Natural killer cell (primary cell): ENCODE data around the gene KIRREL3. TPM values are rescaled to one million over a fixed set of nuclear protein-coding genes. Genes with fewer than 3 reads are reported as not detected.
A peak's percentile ranks its signal among the peaks of the same experiment; 100 is the strongest.

Source experiments
- ATAC-seq, 3 donors: fragments of 150-1000 bp in 2 of 3; fragments of 200-7000 bp in 1 of 3; cut with Tn5 transposase; 1 replicate in 1 of 3; 2 replicates in 2 of 3; pipeline ENCODE4 v1.10.0; 2021; ENCODE audit warnings: mild to moderate bottlenecking in 2 of 3, moderate library complexity in 2 of 3
- DNase-seq, 2 donors: peaks; one replicate each; pipeline versions ENCODE4 v3.0.0 to v3.0.0-alpha.2; 2013 to 2021; ENCODE audit warnings: mixed read lengths in 1 of 2
- H3K27ac ChIP-seq: one replicate; pipeline ENCODE4 v1.5.1; 2013; ENCODE audit warnings: mild to moderate bottlenecking, low read length
- H3K27me3 ChIP-seq: one replicate; pipeline ENCODE4 v1.6.1; 2013; ENCODE audit warnings: low read length; ENCODE audit not compliant: control insufficient read depth, insufficient read depth
- H3K36me3 ChIP-seq: one replicate; pipeline ENCODE4 v1.6.1; 2013; ENCODE audit warnings: low read length; ENCODE audit not compliant: control insufficient read depth, insufficient read depth
- H3K4me1 ChIP-seq: one replicate; pipeline ENCODE4 v1.6.1; 2013; ENCODE audit warnings: low read length; ENCODE audit not compliant: control insufficient read depth, insufficient read depth
- H3K4me3 ChIP-seq: one replicate; pipeline ENCODE4 v1.5.1; 2013; ENCODE audit warnings: low read length
- H3K9me3 ChIP-seq: one replicate; pipeline ENCODE4 v1.6.1; 2013; ENCODE audit warnings: low read length; ENCODE audit not compliant: control insufficient read depth, insufficient read depth
- H3K27ac Mint-ChIP-seq, 2 donors: one replicate each; pipeline ENCODE4 v1.8.0; 2022; ENCODE audit warnings: mild to moderate bottlenecking in 2 of 2, mixed read lengths in 2 of 2, moderate library complexity in 1 of 2
- H3K27me3 Mint-ChIP-seq, 2 donors: one replicate each; pipeline ENCODE4 v1.8.0; 2022; ENCODE audit warnings: low read depth in 2 of 2, mixed read lengths in 2 of 2
- H3K36me3 Mint-ChIP-seq: one replicate; pipeline ENCODE4 v1.8.0; 2022; ENCODE audit warnings: mixed read lengths
- H3K4me1 Mint-ChIP-seq, 2 donors: one replicate each; pipeline ENCODE4 v1.8.0; 2022; ENCODE audit warnings: mixed read lengths in 2 of 2
- H3K4me3 Mint-ChIP-seq: one replicate; pipeline ENCODE4 v1.8.0; 2022; ENCODE audit warnings: mild to moderate bottlenecking, moderate library complexity, mixed read lengths
- H3K9me3 Mint-ChIP-seq, 2 donors: one replicate each; pipeline ENCODE4 v1.8.0; 2022; ENCODE audit warnings: mixed read lengths in 2 of 2
- WGBS: methylation state at CpG from one replicate; pipeline ENCODE4 v1.1.7; 2013; ENCODE audit warnings: missing lambda C conversion rate; ENCODE audit not compliant: insufficient coverage; 5-methylcytosine and 5-hydroxymethylcytosine counted together
- intact Hi-C: fragments of 100-400 bp; cut with micrococcal nuclease; formaldehyde crosslinking; loops from one replicate; pipeline ENCODE4 v1.14.2; 2022
- total RNA-seq, 4 donors: library from RNA; stranded (reverse); fragments of 120-200 nt in 1 of 4; gene quantifications; one replicate each; pipeline versions ENCODE4 v1.2.3 to v1.2.4, GENCODE V29; 2013 to 2022
- TF ChIP-seq, protein P1 (sequence below): fragments of 200-600 bp; IDR thresholded peaks from one replicate; pipeline ENCODE4 v1.8.0; 2022; ENCODE audit warnings: antibody characterized with exemption

The KIRREL3 gene
- total RNA-seq, 3 donors from 2014 or later (not counting 1 experiment from before 2014, with no cell fraction given) = not detected

GRCh38 chr11:126409620-126409985 lies 591.0 kb downstream of the KIRREL3 start:
- Histone ChIP-seq H3K36me3 (peaks cover 27% of the 10 kb centered on the region), H3K4me1 (no peaks in the 10 kb centered on the region), H3K4me3 (no peak overlapping the region), H3K27me3 (no peaks in the 10 kb centered on the region), H3K9me3 (no peaks in the 10 kb centered on the region), H3K27ac (no peak overlapping the region)
- no peaks in the 10 kb centered on the region for H3K9me3 Mint-ChIP-seq
- TF ChIP-seq, protein P1, sequence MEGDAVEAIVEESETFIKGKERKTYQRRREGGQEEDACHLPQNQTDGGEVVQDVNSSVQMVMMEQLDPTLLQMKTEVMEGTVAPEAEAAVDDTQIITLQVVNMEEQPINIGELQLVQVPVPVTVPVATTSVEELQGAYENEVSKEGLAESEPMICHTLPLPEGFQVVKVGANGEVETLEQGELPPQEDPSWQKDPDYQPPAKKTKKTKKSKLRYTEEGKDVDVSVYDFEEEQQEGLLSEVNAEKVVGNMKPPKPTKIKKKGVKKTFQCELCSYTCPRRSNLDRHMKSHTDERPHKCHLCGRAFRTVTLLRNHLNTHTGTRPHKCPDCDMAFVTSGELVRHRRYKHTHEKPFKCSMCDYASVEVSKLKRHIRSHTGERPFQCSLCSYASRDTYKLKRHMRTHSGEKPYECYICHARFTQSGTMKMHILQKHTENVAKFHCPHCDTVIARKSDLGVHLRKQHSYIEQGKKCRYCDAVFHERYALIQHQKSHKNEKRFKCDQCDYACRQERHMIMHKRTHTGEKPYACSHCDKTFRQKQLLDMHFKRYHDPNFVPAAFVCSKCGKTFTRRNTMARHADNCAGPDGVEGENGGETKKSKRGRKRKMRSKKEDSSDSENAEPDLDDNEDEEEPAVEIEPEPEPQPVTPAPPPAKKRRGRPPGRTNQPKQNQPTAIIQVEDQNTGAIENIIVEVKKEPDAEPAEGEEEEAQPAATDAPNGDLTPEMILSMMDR = no peak
- DNase-seq (no peak), ATAC-seq (no peak)
- peaks cover 0 to 19% of the 10 kb centered on the region in 2 donors for H3K4me1 Mint-ChIP-seq
- H3K27me3 Mint-ChIP-seq = no peaks in the 10 kb centered on the region
- H3K27ac Mint-ChIP-seq = no peak overlapping the region
- H3K36me3 Mint-ChIP-seq = peaks cover 8% of the 10 kb centered on the region
- no peak overlapping the region for H3K4me3 Mint-ChIP-seq
- intact Hi-C loops = no loop called here
- WGBS = 94% methylated on average over 3 of the region's 3 CpGs

- no peaks in the 10 kb centered on the region for H3K4me1 ChIP-seq
- Mint-ChIP-seq H3K9me3 (no peaks in the 10 kb centered on the region), H3K27me3 (no peaks in the 10 kb centered on the region), H3K4me3 (no peak overlapping the region), H3K36me3 (peaks cover 8% of the 10 kb centered on the region), H3K4me1 (peaks cover 4 to 24% of the 10 kb centered on the region in 2 donors), H3K27ac (peak overlapping the region in 1 of 2 donors; percentile 74)
- H3K36me3 ChIP-seq = peaks cover 27% of the 10 kb centered on the region
- intact Hi-C loops = no loop called here
- WGBS = 98% methylated on average over 12 of the region's 12 CpGs
- H3K27me3 ChIP-seq = no peaks in the 10 kb centered on the region
- TF ChIP-seq, protein P1 = no peak
- no peak overlapping the region for H3K4me3 ChIP-seq
- no peak overlapping the region for H3K27ac ChIP-seq
- DNase-seq (no peak), ATAC-seq (no peak)
- H3K9me3 ChIP-seq = no peaks in the 10 kb centered on the region
Measured at GRCh38 chr11:126408901-126409619, 591.5 kb downstream of the KIRREL3 start.

DNA sequence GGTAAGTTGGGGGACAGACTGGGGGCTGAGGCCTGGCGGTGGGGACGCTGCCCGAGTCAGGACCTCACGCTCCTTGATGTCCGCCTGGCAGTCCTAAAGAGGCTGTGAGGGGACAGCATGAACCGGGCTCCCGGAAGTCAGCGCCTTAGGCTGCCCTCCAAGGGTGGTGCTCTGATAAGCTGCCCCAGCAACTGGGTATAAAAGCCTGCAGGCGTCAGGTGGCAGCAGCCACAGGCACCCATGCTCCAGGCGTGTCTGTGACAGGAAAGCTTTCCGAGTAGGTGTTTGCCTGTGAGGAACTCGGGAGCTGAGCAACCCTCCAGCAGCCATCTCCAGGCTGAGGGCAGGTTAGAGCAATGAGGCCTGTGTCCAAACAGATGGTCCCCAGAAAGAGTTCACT lies 592.1 kb downstream of the KIRREL3 start:
- Histone ChIP-seq H3K27ac (no peak overlapping the region), H3K9me3 (no peaks in the 10 kb centered on the region), H3K4me1 (no peaks in the 10 kb centered on the region), H3K27me3 (no peaks in the 10 kb centered on the region), H3K36me3 (peaks cover 27% of the 10 kb centered on the region), H3K4me3 (no peak overlapping the region)
- H3K9me3 Mint-ChIP-seq = no peaks in the 10 kb centered on the region
- peaks cover 8% of the 10 kb centered on the region for H3K36me3 Mint-ChIP-seq
- H3K27me3 Mint-ChIP-seq = no peaks in the 10 kb centered on the region
- TF ChIP-seq, protein P1 = no peak
- H3K4me3 Mint-ChIP-seq = no peak overlapping the region
- H3K4me1 Mint-ChIP-seq = peaks cover 10 to 27% of the 10 kb centered on the region in 2 donors
- no peak for DNase-seq
- no peak for ATAC-seq
- 91% methylated on average over 12 of the region's 12 CpGs for WGBS
- no peak overlapping the region for H3K27ac Mint-ChIP-seq
- intact Hi-C loops = no loop called here
